GM21717 (cell line): ENCODE data around the gene ZBTB7B.
A peak's percentile ranks its signal among the peaks of the same experiment; 100 is the strongest.

Source experiments
- ATAC-seq: cut with Tn5 transposase; IDR thresholded peaks from one replicate; pipeline ENCODE4 v1.9.1; 2021; ENCODE audit warnings: mild to moderate bottlenecking, moderate library complexity; ENCODE audit not compliant: unreplicated experiment

Gene ZBTB7B

GRCh38 chr1:155001675-155002463, 733 bp upstream of the ZBTB7B start:
- peak; percentile 35 for ATAC-seq

DNA sequence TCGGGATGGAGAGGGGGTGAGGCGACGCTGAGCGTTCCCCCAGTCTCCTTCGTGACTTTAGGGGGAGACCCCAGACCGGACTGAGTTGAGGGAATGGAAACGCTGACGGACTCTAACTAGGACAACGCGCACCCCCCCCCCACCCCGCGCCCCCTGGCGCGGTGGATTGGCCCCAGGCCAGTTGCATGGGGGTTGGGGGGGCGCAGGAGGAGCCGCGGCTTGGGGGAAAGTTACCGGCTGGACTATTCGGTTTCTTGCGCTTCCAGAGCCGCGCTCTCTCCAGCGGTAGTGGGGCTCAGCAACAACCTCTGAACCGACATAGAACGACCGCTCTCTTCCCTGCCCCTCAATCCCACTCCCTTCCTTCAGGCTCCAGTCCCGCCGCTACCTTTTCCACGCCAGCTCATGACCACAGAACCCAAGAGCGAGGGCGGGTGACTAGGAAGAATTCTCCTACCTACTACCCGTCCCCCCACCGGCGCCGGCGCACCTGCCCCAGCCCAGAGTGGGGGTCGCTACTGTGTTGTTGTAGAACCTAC, 694 bp downstream of the ZBTB7B start:
- ATAC-seq = no peak

DNA sequence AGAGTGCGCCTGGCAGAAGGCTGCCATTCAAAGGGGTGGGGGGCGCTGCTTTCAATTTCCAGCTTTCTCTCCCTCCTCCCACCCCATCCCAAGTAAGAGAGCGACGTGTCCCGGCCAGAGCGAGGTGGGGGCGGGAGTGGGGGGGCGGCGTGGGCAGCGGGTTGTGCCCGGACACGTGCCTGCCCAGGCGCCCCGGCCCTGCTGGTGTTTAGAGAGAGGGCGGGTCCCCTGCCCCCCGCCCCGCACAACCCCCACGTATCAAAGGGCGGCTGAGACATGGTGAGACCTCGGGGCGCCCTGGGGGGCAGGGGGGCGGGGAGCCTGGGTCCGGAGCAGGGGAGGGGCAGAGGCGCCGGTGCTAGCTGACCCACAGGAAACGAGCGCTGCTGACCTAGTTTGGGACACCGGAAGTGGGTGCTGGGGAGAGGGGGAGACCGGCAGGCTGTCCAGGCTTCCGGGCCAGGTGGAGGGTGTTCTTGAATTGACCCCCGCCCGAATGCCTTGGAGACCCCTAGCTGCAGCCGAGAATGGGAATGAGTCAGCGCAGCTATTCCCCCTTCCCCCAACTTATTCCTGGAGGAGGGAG, 1.3 kb downstream of the ZBTB7B start:
- ATAC-seq = no peak

- ATAC-seq = no peak
Observed at GRCh38 chr1:155004352-155005075, 1.9 kb downstream of the ZBTB7B start.

- no peak for ATAC-seq
Observed at GRCh38 chr1:155005076-155006011, 2.7 kb downstream of the ZBTB7B start.

GRCh38 chr1:155006601-155007101, 4.0 kb downstream of the ZBTB7B start:
- ATAC-seq = no peak

GRCh38 chr1:155007251-155007828, 4.7 kb downstream of the ZBTB7B start:
- no peak for ATAC-seq

- ATAC-seq = no peak
Observed at GRCh38 chr1:155008015-155008941, 5.7 kb downstream of the ZBTB7B start.

GRCh38 chr1:155009221-155009711, 6.7 kb downstream of the ZBTB7B start:
- no peak for ATAC-seq

DNA sequence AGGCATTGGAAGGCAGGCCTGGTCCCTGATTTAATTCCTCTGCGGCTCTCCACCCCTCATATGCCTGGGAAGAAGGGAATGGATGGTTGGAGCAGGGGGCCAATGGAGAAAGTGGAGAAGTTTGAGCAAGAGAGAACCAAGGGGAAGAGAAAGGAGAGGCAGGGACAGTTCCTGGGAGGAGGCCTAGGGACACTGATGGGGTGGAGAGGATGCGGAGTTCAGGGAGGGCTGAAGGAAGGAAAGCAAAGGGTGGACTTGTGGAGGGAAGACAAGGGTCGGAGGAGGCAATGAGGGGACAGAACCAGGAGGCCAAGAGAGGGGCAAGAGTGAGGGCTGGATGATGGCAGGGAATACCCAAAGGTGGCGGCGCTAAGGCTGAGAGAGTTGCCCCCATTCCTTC, 7.1 kb downstream of the ZBTB7B start:
- no peak for ATAC-seq

DNA sequence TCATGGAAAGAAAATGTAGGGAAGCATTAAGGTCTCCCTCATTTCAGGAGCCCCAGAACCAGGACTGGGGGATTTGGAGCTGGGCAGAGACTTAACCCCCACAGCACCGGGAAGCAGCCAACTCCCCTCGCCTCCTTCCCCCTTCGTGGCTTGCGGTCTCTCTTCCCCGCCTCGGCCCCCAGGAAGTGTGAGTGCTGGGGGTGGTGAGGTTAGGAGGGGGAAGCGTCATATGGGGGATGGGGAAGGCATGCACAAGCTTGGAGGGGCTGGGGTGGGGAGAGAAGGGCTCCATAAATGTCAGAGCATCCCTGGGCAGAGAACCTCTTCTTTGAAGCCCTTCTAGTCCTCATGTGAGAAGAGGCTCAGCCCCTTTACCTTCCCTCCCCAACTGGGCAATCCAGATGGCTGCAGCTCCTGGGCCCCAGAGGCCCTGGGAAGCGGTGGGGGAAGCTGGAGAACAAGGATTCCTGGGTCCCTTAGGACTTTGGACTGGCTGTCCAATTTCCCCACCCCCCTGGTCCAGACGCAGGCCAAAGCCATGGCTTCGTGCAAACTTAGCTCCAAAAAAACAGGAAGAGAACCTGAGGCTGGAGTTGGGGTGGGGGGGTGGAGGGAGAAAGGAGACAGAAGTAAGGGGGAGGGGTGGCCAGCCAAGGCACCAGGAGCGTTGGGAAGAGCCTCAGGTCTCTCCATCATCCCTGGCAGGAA, 7.8 kb downstream of the ZBTB7B start:
- ATAC-seq = no peak

- no peak for ATAC-seq
Observed at GRCh38 chr1:155011004-155011416, 8.4 kb downstream of the ZBTB7B start.

GRCh38 chr1:155011437-155012025, 8.9 kb downstream of the ZBTB7B start:
- ATAC-seq = no peak

DNA sequence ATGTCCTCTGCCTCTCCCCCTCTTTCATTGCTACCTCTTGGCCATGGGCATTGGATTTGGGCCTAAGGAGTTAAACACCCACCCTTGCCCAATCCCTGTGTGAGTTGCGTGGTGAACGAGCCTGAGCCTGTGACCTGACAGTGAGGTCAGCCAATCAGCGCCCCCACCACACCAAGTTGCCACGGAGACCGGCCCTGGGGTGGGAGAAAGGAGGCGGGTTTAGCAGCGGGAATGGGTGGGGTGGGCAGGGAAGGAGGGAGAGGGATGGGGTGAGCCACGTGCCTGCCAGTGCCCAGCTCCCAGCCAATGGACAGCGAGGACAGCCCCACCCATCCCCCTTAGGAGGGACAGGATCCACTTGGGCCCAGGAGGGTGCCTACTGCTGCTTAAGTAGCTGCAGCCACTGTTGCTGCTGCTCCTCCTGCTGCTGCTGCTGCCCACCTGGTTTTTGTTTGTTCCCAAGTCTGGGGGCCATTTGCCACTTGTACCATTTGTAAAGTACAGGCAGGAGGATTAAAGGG, 9.5 kb downstream of the ZBTB7B start:
- ATAC-seq = no peak

GRCh38 chr1:155012776-155013602, 10.4 kb downstream of the ZBTB7B start:
- no peak for ATAC-seq

DNA sequence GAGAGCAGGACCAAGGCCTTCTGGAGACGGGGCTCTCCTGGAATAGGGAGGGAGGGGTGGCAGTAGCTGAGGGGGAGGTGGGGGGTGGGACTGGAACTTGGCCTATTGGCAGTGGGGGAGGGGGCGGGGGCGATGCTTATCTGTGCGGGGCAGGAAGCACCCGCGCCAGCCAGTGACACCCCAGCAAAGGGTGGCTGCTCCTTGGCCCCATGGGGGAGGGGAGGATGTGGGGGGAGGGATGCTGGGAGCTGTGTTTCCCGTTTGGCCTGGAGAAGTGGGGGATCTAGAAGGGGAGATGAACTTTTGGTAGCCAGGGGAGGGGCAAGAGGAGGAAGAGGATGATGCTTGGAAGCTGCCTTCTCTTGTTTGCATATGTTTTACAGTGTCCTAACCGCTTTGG, 11.0 kb downstream of the ZBTB7B start:
- no peak for ATAC-seq
